Trophoblast cell (in vitro differentiated cells and primary cell): ENCODE data around the gene CD3G.

ENCODE experiments used
- DNase-seq, 2 donors: peaks; one replicate each; pipeline ENCODE4 v3.0.0-alpha.2; 2016
- H2AFZ ChIP-seq: 2 replicates; pipeline ENCODE4 v1.6.1; 2013; ENCODE audit warnings: low read length, moderate library complexity, mild to moderate bottlenecking; ENCODE audit not compliant: insufficient read depth, poor library complexity
- H2AK5ac ChIP-seq: 2 replicates; pipeline ENCODE4 v1.6.1; 2013; ENCODE audit warnings: mild to moderate bottlenecking, low read length
- H2BK120ac ChIP-seq: 2 replicates; pipeline ENCODE4 v1.6.1; 2013; ENCODE audit warnings: low read length, mild to moderate bottlenecking, moderate library complexity; ENCODE audit not compliant: insufficient read depth, poor library complexity
- H2BK12ac ChIP-seq: 2 replicates; pipeline ENCODE4 v1.6.1; 2013; ENCODE audit warnings: mild to moderate bottlenecking, low read length, moderate library complexity
- H2BK5ac ChIP-seq: 2 replicates; pipeline ENCODE4 v1.6.1; 2013; ENCODE audit warnings: low read length, low read depth, moderate library complexity, mild to moderate bottlenecking; ENCODE audit not compliant: poor library complexity
- H3K14ac ChIP-seq: 2 replicates; pipeline ENCODE4 v1.6.1; 2013; ENCODE audit warnings: mild to moderate bottlenecking, low read length
- H3K18ac ChIP-seq: 2 replicates; pipeline ENCODE4 v1.6.1; 2013; ENCODE audit warnings: mild to moderate bottlenecking, low read length
- H3K23ac ChIP-seq: 2 replicates; pipeline ENCODE4 v1.6.1; 2013; ENCODE audit warnings: low read length
- H3K27ac ChIP-seq: 2 replicates; pipeline ENCODE4 v1.5.1; 2013; ENCODE audit warnings: low read depth, mild to moderate bottlenecking, inconsistent platforms, low read length, moderate library complexity
- H3K27me3 ChIP-seq: 2 replicates; pipeline ENCODE4 v1.6.1; 2013; ENCODE audit warnings: inconsistent platforms, mild to moderate bottlenecking, low read length, moderate library complexity; ENCODE audit not compliant: insufficient read depth
- H3K36me3 ChIP-seq, 2 experiments: 1 replicate in 1 of 2; 2 replicates in 1 of 2; pipeline ENCODE4 v1.6.1; 2013; ENCODE audit warnings: low read length in 2 of 2, mild to moderate bottlenecking in 2 of 2, moderate library complexity in 1 of 2; ENCODE audit not compliant: insufficient read depth in 2 of 2, control insufficient read depth in 1 of 2
- H3K4ac ChIP-seq: 2 replicates; pipeline ENCODE4 v1.6.1; 2013; ENCODE audit warnings: low read depth, mild to moderate bottlenecking, low read length, moderate library complexity
- H3K4me1 ChIP-seq, 2 experiments: 1 replicate in 1 of 2; 2 replicates in 1 of 2; pipeline ENCODE4 v1.6.1; 2013; ENCODE audit warnings: low read length in 2 of 2, mild to moderate bottlenecking in 2 of 2, moderate library complexity in 1 of 2; ENCODE audit not compliant: insufficient read depth in 2 of 2, control insufficient read depth in 1 of 2
- H3K4me2 ChIP-seq: 2 replicates; pipeline ENCODE4 v1.6.1; 2013; ENCODE audit warnings: inconsistent platforms, mild to moderate bottlenecking, low read length, moderate library complexity
- H3K4me3 ChIP-seq: 2 replicates; pipeline ENCODE4 v1.5.1; 2013; ENCODE audit warnings: mild to moderate bottlenecking, low read depth, low read length, inconsistent platforms
- H3K79me1 ChIP-seq: one replicate; pipeline ENCODE4 v1.6.1; 2013; ENCODE audit warnings: low read length
- H3K79me2 ChIP-seq: 2 replicates; pipeline ENCODE4 v1.6.1; 2013; ENCODE audit warnings: low read length, mild to moderate bottlenecking; ENCODE audit not compliant: control insufficient read depth, insufficient read depth, poor library complexity
- H3K9ac ChIP-seq: 2 replicates; pipeline ENCODE4 v1.6.1; 2013; ENCODE audit warnings: mild to moderate bottlenecking, low read length
- H3K9me3 ChIP-seq: 2 replicates; pipeline ENCODE4 v1.6.1; 2013; ENCODE audit warnings: low read depth, mild to moderate bottlenecking, control low read depth, inconsistent platforms, low read length; ENCODE audit not compliant: insufficient read depth
- H4K12ac ChIP-seq: 2 replicates; pipeline ENCODE4 v1.6.1; 2013; ENCODE audit warnings: low read depth, mild to moderate bottlenecking, low read length, moderate library complexity
- H4K8ac ChIP-seq: 2 replicates; pipeline ENCODE4 v1.6.1; 2013; ENCODE audit warnings: low read depth, mild to moderate bottlenecking, low read length, moderate library complexity
- H4K91ac ChIP-seq: one replicate; pipeline ENCODE4 v1.6.1; 2013; ENCODE audit warnings: low read depth, mild to moderate bottlenecking, low read length, moderate library complexity
- WGBS: extraction: QIAGEN DNeasy Blood & Tissue Kit; methylation state at CpG from one replicate; pipeline ENCODE4 v1.1.7; 2013; ENCODE audit warnings: missing lambda C conversion rate; ENCODE audit not compliant: insufficient read length, insufficient coverage; ENCODE audit errors: extremely low coverage; 5-methylcytosine and 5-hydroxymethylcytosine counted together

Gene CD3G

GRCh38 chr11:118342503-118343161 lies 1.5 kb upstream of the CD3G start, which contains the start of gene CD3D:
Gene CD3D, minus strand, starts transcription at chr11:118342705. Its CDS starts 98 bp downstream, at chr11:118342607.
- WGBS = no CpG with 5 or more reads among the region's 13 CpGs
- no peak within 1 kb of the TSS for H3K4ac ChIP-seq
- H2AFZ ChIP-seq = no peak within 1 kb of the TSS
- H3K4me3 ChIP-seq = no peak within 1 kb of the TSS
- no peak within 1 kb of the TSS for H3K4me2 ChIP-seq
- H2BK120ac ChIP-seq = no peak within 1 kb of the TSS
- no peak for DNase-seq
- no peak within 1 kb of the TSS for H4K91ac ChIP-seq
- H4K12ac ChIP-seq = no peak within 1 kb of the TSS
- no peaks in the 10 kb centered on the region for H3K27me3 ChIP-seq
- peak within 1 kb of the TSS; percentile 30 for H3K9ac ChIP-seq
- H2BK5ac ChIP-seq = no peak within 1 kb of the TSS
- H3K23ac ChIP-seq = no peak within 1 kb of the TSS
- no peaks in the 10 kb centered on the region for H3K4me1 ChIP-seq
- H2AK5ac ChIP-seq = no peak within 1 kb of the TSS
- no peak within 1 kb of the TSS for H2BK12ac ChIP-seq
- no peaks in the 10 kb centered on the region for H3K36me3 ChIP-seq
- H3K79me1 ChIP-seq = no peaks in the 10 kb centered on the region
- no peak within 1 kb of the TSS for H3K18ac ChIP-seq
- no peak within 1 kb of the TSS for H3K14ac ChIP-seq
- H3K9me3 ChIP-seq = no peaks in the 10 kb centered on the region
- no peak within 1 kb of the TSS for H4K8ac ChIP-seq
- no peak within 1 kb of the TSS for H3K27ac ChIP-seq
- no peaks in the 10 kb centered on the region for H3K79me2 ChIP-seq

- no peak for DNase-seq
- no peak overlapping the region for H3K9ac ChIP-seq
- no peak overlapping the region for H2AK5ac ChIP-seq
- H3K79me1 ChIP-seq = no peaks in the 10 kb centered on the region
- H4K91ac ChIP-seq = no peak overlapping the region
- H3K79me2 ChIP-seq = no peaks in the 10 kb centered on the region
- H2BK5ac ChIP-seq = no peak overlapping the region
- no peak overlapping the region for H2BK12ac ChIP-seq
- H4K12ac ChIP-seq = no peak overlapping the region
- no peak overlapping the region for H3K4me3 ChIP-seq
- no peak overlapping the region for H3K23ac ChIP-seq
- no peak overlapping the region for H3K14ac ChIP-seq
- no CpG with 5 or more reads among the region's 9 CpGs for WGBS
- no peaks in the 10 kb centered on the region for H3K4me1 ChIP-seq
- no peak overlapping the region for H2BK120ac ChIP-seq
- H4K8ac ChIP-seq = no peak overlapping the region
- no peak overlapping the region for H3K4me2 ChIP-seq
- H3K36me3 ChIP-seq = no peaks in the 10 kb centered on the region
- H2AFZ ChIP-seq = no peak overlapping the region
- no peaks in the 10 kb centered on the region for H3K9me3 ChIP-seq
- no peaks in the 10 kb centered on the region for H3K27me3 ChIP-seq
- H3K4ac ChIP-seq = no peak overlapping the region
- H3K18ac ChIP-seq = no peak overlapping the region
- H3K27ac ChIP-seq = no peak overlapping the region
Observed at GRCh38 chr11:118343248-118343647, 896 bp upstream of the CD3G start.

- Histone ChIP-seq H2AK5ac (no peak overlapping the region), H3K14ac (no peak overlapping the region), H3K27me3 (no peaks in the 10 kb centered on the region), H3K9me3 (no peaks in the 10 kb centered on the region), H3K23ac (no peak overlapping the region), H3K27ac (no peak overlapping the region), H3K4me3 (no peak overlapping the region), H3K79me2 (no peaks in the 10 kb centered on the region), H2AFZ (no peak overlapping the region), H4K12ac (no peak overlapping the region), H2BK12ac (no peak overlapping the region), H3K9ac (no peak overlapping the region), H3K4me2 (no peak overlapping the region), H4K91ac (no peak overlapping the region), H2BK120ac (no peak overlapping the region), H4K8ac (no peak overlapping the region), H2BK5ac (no peak overlapping the region), H3K4me1 (no peaks in the 10 kb centered on the region), H3K4ac (no peak overlapping the region), H3K18ac (no peak overlapping the region), H3K79me1 (no peaks in the 10 kb centered on the region), H3K36me3 (no peaks in the 10 kb centered on the region)
- no peak for DNase-seq
- WGBS = no CpG with 5 or more reads among the region's 6 CpGs
Observed at GRCh38 chr11:118349475-118349874, 5.3 kb downstream of the CD3G start.

GRCh38 chr11:118353084-118353710 lies 9.1 kb downstream of the CD3G start:
- no CpG with 5 or more reads among the region's 6 CpGs for WGBS

More at GRCh38 chr11:118353084-118353710, 9.1 kb downstream of the CD3G start:
- no peak overlapping the region for H3K23ac ChIP-seq
- H3K14ac ChIP-seq = no peak overlapping the region
- no peak overlapping the region for H3K9ac ChIP-seq
- no peak overlapping the region for H3K4me3 ChIP-seq
- DNase-seq = peak in 1 of 2 donors; percentile 59
- H3K36me3 ChIP-seq = no peaks in the 10 kb centered on the region
- no peak overlapping the region for H2AK5ac ChIP-seq
- no peak overlapping the region for H2BK120ac ChIP-seq
- no peaks in the 10 kb centered on the region for H3K79me1 ChIP-seq
- no peak overlapping the region for H4K12ac ChIP-seq
- H4K91ac ChIP-seq = no peak overlapping the region
- H2AFZ ChIP-seq = no peak overlapping the region
- peaks cover 2% of the 10 kb centered on the region for H3K27me3 ChIP-seq
- no peak overlapping the region for H2BK12ac ChIP-seq
- H3K9me3 ChIP-seq = no peaks in the 10 kb centered on the region
- no peak overlapping the region for H3K4me2 ChIP-seq
- no peak overlapping the region for H4K8ac ChIP-seq
- H3K4ac ChIP-seq = no peak overlapping the region
- H3K18ac ChIP-seq = no peak overlapping the region
- no peaks in the 10 kb centered on the region for H3K79me2 ChIP-seq
- no peak overlapping the region for H3K27ac ChIP-seq
- no peaks in the 10 kb centered on the region for H3K4me1 ChIP-seq
- no peak overlapping the region for H2BK5ac ChIP-seq
